Activated T-helper 1 cell treated with anti-CD3 and anti-CD28 coated beads, Interleukin-12 subunit alpha, Interleukin-12 subunit beta, Interleukin-2, Interleukin-4 antibody, amounts not matched to agents 30 ng/mL and 10 ng/mL and 1 ng/mL, durations not matched to agents 14 hours and 24 hours and 36 hours (primary cell): ENCODE measurements around the gene NKAIN2. TPM values are rescaled to one million over a fixed set of nuclear protein-coding genes. Genes with fewer than 3 reads are reported as not detected.

Experiments used
- DNase-seq: peaks from one replicate; pipeline ENCODE4 v3.0.0; 2021; ENCODE audit warnings: low spot score
- H3K27ac Mint-ChIP-seq: one replicate; pipeline ENCODE4 v1.8.0; 2021; ENCODE audit warnings: mild to moderate bottlenecking, mixed read lengths
- H3K27me3 Mint-ChIP-seq: one replicate; pipeline ENCODE4 v1.8.0; 2022; ENCODE audit warnings: mild to moderate bottlenecking, moderate library complexity, mixed read lengths; ENCODE audit not compliant: insufficient read depth
- H3K36me3 Mint-ChIP-seq: one replicate; pipeline ENCODE4 v1.8.0; 2021; ENCODE audit warnings: low read depth, mixed read lengths
- H3K4me1 Mint-ChIP-seq: one replicate; pipeline ENCODE4 v1.8.0; 2021; ENCODE audit warnings: low read depth, mixed read lengths
- H3K4me3 Mint-ChIP-seq: one replicate; pipeline ENCODE4 v1.8.0; 2021; ENCODE audit warnings: mild to moderate bottlenecking, moderate library complexity, mixed read lengths
- H3K9me3 Mint-ChIP-seq: one replicate; pipeline ENCODE4 v1.8.0; 2021; ENCODE audit warnings: mixed read lengths
- intact Hi-C: fragments of 100-400 bp; cut with micrococcal nuclease; formaldehyde crosslinking; loops from one replicate; pipeline ENCODE4 v1.15.1; 2024
- total RNA-seq: library from RNA; stranded (reverse); gene quantifications from 2 replicates; pipeline ENCODE4 v1.2.3, GENCODE V29; 2022

The NKAIN2 gene
- total RNA-seq, 1 donor from 2014 or later: not detected

DNA sequence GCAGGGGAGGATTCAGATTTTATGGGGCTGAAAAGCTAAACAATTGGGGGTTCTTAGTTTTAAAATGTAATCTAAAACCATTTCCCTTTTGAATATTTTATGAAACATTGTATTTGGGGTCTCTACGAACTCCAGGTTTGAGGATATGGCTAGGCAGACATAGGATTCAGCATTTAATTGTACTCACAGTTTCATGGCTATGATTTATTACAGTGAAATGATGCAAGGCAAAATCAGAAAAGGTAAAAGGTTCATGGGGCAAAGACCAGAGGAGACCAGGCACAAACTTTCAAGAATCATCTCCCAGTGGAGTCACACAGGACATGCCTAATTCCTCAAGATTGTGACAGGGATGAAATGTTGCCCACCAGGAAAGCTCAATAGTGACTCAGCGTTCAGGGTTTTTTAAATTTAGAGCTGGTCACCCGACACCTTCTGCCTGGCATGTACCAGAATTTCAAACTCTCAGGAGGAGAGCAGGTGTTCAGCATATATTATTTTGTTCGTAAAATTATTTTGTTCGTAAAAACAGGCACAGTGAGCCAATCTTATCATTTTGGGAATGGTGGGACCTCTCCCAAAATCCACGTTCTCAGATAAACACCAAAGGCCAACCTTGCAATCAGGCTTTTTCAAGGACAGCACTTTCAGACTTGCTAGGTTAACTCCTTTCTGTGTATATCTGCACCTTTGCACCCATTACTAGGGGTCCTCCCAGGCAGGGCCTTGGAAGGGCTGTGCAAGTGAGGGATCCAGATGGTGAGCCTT lies 270.3 kb downstream of the NKAIN2 start:
- intact Hi-C loops: no loop called here
- Mint-ChIP-seq H3K27ac (no peak overlapping the region), H3K36me3 (no peaks in the 10 kb centered on the region), H3K9me3 (no peaks in the 10 kb centered on the region), H3K27me3 (no peaks in the 10 kb centered on the region), H3K4me3 (no peak overlapping the region), H3K4me1 (no peaks in the 10 kb centered on the region)
- no peak for DNase-seq

DNA sequence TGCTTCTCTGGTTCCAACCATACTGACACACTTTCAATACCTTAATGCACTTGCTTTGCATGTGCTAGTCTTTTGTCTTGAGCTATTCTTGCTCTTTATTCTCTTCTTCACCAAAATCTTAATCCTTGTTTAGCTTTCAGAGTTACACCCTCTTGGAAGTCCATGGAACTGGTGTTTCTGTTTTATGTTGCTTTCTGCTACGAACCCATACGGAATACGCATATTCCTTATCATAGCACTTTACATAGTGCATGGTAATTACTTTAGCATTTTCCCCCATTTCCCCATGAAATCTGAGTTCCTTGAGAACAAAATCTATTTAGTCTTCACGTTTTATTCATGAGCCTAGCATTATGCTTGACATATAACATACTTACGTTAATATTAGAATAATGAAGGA lies 270.9 kb downstream of the NKAIN2 start:
- Mint-ChIP-seq H3K4me3 (no peak overlapping the region), H3K27ac (no peak overlapping the region), H3K9me3 (no peaks in the 10 kb centered on the region), H3K27me3 (no peaks in the 10 kb centered on the region), H3K4me1 (no peaks in the 10 kb centered on the region), H3K36me3 (no peaks in the 10 kb centered on the region)
- intact Hi-C loops: no loop called here
- no peak for DNase-seq

DNA sequence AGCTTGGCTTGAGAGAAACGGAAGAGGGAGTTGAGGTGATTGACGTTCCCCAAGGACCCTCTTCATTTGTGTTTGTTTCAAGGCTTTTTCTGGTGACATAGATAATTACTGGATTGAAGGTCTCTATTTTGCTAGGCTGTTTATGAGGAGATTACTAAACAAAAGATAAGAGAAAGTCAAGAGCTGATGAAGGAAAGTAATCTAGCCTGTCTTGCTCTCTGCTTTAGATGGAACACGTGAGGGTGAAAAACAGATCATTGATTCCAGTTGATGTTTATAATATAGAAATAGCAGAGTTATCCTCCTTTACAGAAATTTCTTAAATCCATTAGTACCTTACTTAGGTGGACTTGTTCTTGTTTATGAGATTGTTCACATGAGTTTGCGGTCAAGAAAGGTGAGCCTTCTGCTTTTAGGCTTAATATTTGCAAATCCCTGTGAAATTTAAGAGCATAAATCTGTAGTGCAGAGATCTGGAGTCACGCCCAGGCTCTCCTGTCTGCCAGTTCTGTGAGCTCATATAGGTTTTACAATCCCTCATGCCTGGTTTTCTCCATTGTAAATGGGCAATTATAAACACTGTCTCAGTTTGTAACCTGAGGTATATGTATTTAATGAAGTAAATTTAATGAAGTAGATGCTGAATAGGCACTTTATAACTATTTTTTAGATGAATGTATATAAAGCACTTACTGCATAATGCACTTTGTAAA lies 272.8 kb downstream of the NKAIN2 start:
- Mint-ChIP-seq H3K27me3 (no peaks in the 10 kb centered on the region), H3K9me3 (no peaks in the 10 kb centered on the region), H3K4me1 (no peaks in the 10 kb centered on the region), H3K36me3 (no peaks in the 10 kb centered on the region), H3K4me3 (no peak overlapping the region), H3K27ac (no peak overlapping the region)
- intact Hi-C loops: no loop called here
- no peak for DNase-seq

DNA sequence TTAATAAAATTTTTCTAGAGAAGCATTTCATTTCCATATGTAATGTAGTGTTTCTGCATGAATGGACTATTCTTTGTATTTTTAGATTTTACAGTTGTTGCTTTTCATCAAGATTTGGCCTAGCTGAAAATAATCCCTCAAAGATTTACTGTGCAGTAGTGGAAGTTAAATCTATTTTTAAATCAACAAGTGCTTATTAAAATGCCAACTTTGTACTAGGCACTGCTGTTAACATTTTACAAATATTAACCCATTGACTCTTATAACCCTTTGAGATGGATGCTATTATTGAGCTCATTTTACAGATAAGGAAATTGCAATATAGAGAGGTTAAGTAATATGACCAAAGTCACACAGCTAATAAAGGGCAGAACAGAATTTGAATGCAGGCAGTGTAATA lies 274.5 kb downstream of the NKAIN2 start:
- no peak for DNase-seq
- H3K4me1 Mint-ChIP-seq: no peaks in the 10 kb centered on the region
- H3K36me3 Mint-ChIP-seq: no peaks in the 10 kb centered on the region
- H3K27ac Mint-ChIP-seq: no peak overlapping the region
- no peak overlapping the region for H3K4me3 Mint-ChIP-seq
- no peaks in the 10 kb centered on the region for H3K27me3 Mint-ChIP-seq
- no peaks in the 10 kb centered on the region for H3K9me3 Mint-ChIP-seq
- intact Hi-C loops: no loop called here

DNA sequence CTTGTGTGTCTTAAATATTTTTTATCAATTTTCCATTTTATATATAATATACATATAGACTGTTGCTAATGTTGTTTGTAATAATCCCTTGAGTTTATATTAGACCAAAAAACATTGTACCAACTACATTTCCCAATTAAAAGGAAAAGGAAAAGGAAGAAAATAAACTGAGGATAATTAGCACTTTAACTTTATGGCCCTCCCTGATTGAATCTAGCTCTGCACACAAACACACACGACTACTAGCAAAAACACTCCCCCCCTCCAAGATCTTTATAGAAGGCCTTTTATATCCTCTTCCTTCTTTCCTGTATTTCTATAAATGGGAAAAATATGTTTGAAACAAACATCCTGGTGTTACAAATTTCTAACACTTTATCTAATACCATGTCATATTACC lies 276.8 kb downstream of the NKAIN2 start:
- Mint-ChIP-seq H3K36me3 (no peaks in the 10 kb centered on the region), H3K4me3 (no peak overlapping the region), H3K27ac (no peak overlapping the region), H3K4me1 (no peaks in the 10 kb centered on the region), H3K9me3 (no peaks in the 10 kb centered on the region), H3K27me3 (no peaks in the 10 kb centered on the region)
- intact Hi-C loops: no loop called here
- no peak for DNase-seq

DNA sequence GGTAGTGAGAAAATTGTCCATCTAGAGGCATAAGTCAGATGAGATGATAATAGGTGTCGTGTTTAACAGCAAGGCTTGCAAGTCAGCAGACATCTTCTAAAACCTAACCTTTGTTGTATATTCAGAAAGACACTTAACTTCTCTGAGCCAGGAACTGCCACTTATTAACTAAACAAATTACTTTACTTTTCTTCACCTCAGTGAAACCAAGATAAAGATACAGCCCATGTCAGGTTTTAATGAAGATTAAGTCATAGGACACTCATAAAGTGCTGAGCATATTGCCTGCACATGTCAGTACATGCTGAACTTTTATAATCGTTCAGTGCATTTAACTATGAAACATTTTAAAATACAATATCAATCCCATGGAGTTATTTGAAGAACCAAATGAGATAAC lies 286.8 kb downstream of the NKAIN2 start:
- intact Hi-C loops: no loop called here
- DNase-seq: no peak
- Mint-ChIP-seq H3K4me1 (no peaks in the 10 kb centered on the region), H3K27me3 (no peaks in the 10 kb centered on the region), H3K27ac (no peak overlapping the region), H3K4me3 (no peak overlapping the region), H3K9me3 (no peaks in the 10 kb centered on the region), H3K36me3 (no peaks in the 10 kb centered on the region)

DNA sequence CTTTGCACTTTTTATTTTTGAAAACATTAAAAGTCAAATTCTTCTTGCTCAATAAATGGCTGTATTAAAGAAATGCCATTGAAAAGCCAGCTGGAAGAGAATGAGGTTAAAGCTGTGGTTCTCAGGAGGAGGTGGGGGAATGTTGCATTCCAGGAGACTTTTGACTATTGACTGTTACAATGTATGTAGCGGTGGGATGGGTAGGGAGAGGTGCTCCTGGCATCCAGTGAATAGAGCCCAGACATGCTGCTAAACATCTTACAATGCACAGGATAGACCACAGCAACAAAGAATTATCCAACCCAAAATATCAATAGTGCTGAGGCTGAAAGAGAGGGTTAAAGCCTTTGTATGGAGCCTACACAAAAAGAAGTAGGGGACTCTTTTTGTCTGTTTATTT lies 295.9 kb downstream of the NKAIN2 start:
- no peak overlapping the region for H3K4me3 Mint-ChIP-seq
- H3K4me1 Mint-ChIP-seq: no peaks in the 10 kb centered on the region
- no peaks in the 10 kb centered on the region for H3K36me3 Mint-ChIP-seq
- no peaks in the 10 kb centered on the region for H3K9me3 Mint-ChIP-seq
- intact Hi-C loops: no loop called here
- H3K27me3 Mint-ChIP-seq: no peaks in the 10 kb centered on the region
- H3K27ac Mint-ChIP-seq: no peak overlapping the region
- DNase-seq: no peak

DNA sequence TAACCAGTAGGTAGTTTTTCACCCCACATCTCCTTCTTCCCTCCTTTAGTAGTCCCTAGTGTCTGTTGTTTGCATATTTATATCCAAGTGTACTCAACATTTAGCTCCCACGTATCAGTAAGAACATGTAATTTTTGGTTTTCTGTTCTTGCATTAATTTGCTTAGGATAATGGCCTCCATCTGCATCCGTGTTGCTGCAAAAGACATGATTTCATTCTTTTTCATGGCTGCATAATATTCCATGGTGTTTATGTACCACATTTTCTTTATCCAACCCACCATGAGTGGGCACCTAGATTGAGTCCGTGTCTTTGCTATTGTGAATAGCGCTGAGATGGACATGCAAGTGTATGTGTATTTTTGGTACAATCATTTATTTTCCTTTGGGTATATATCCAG lies 306.8 kb downstream of the NKAIN2 start:
- H3K36me3 Mint-ChIP-seq: no peaks in the 10 kb centered on the region
- no peaks in the 10 kb centered on the region for H3K9me3 Mint-ChIP-seq

DNA sequence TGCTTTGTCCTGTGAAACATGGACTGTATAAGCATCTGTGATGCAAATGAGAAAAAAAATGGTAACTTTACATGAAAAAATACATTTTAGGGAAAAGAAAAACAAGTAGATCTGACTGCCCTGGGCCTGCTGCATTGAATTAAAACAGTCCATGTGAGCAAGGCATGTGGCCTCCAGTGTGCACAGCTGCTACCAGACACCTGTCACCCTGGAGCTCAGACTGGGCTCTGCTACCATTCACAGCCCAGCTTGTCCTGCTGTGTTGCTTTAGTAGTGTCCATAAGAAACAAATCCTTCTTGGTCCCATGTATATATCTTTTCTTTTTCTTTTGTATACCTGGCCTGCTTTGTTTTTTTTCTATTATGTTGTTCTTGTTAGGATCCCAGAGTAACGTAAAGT lies 315.9 kb downstream of the NKAIN2 start:
- intact Hi-C loops: no loop called here
- no peak for DNase-seq
- Mint-ChIP-seq H3K27me3 (no peaks in the 10 kb centered on the region), H3K36me3 (no peaks in the 10 kb centered on the region), H3K27ac (no peak overlapping the region), H3K4me1 (no peaks in the 10 kb centered on the region), H3K4me3 (no peak overlapping the region), H3K9me3 (no peaks in the 10 kb centered on the region)

More for the DNA sequence above, 306.8 kb downstream of the NKAIN2 start:
- Mint-ChIP-seq H3K27me3 (no peaks in the 10 kb centered on the region), H3K4me3 (no peak overlapping the region), H3K27ac (no peak overlapping the region), H3K4me1 (no peaks in the 10 kb centered on the region)
- intact Hi-C loops: no loop called here
- no peak for DNase-seq

DNA sequence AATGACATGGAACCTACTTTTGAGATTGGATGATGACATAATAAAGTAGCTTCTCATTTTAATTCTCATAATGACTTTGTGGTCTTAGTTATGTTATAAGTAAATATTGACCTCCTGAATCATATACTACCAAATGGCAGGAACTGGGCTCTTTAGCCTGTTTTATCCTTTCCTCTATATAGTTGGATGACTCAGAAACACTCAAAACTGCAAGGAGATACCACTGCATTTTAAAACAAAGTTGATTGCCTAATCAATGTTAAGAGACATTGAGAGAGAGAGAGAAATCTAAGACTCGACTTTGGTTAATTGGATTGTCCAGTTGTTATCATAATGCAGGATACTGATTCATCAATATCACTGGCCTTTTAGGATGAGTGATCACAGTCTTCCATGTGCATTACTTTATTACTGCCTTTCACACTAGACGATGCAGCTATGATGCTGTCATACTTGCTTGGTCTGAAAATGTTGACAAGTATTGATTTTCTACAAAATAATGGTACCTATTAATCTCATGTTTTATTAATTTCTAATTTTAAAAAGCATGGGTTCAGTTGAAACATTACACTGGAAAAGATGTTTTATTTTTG lies 320.0 kb downstream of the NKAIN2 start:
- no peaks in the 10 kb centered on the region for H3K27me3 Mint-ChIP-seq
- DNase-seq: no peak
- H3K9me3 Mint-ChIP-seq: no peaks in the 10 kb centered on the region
- intact Hi-C loops: no loop called here
- H3K36me3 Mint-ChIP-seq: no peaks in the 10 kb centered on the region
- H3K27ac Mint-ChIP-seq: no peak overlapping the region
- H3K4me3 Mint-ChIP-seq: no peak overlapping the region
- H3K4me1 Mint-ChIP-seq: no peaks in the 10 kb centered on the region

DNA sequence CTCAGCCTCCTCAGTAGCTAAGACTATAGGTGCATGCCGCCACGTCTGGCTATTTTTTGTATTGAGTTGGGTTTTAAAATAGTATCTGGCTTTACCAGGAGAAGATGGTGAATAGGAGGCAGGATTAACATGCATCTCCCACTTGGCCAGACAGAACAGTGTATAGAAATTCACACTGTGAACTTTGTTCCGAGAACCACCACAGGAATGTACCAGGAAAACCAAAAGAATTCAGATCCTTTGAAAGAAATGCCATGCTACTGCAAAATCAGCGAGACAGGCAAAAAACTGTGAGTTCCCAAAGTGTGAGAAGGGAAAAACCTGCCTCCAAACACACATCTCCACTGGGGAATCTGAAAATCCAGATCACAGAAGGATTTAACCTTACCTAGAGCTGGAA lies 327.6 kb downstream of the NKAIN2 start:
- no peaks in the 10 kb centered on the region for H3K27me3 Mint-ChIP-seq
- no peak for DNase-seq
- no peaks in the 10 kb centered on the region for H3K9me3 Mint-ChIP-seq
- H3K4me3 Mint-ChIP-seq: no peak overlapping the region
- H3K4me1 Mint-ChIP-seq: no peaks in the 10 kb centered on the region
- no peak overlapping the region for H3K27ac Mint-ChIP-seq
- intact Hi-C loops: no loop called here
- no peaks in the 10 kb centered on the region for H3K36me3 Mint-ChIP-seq

DNA sequence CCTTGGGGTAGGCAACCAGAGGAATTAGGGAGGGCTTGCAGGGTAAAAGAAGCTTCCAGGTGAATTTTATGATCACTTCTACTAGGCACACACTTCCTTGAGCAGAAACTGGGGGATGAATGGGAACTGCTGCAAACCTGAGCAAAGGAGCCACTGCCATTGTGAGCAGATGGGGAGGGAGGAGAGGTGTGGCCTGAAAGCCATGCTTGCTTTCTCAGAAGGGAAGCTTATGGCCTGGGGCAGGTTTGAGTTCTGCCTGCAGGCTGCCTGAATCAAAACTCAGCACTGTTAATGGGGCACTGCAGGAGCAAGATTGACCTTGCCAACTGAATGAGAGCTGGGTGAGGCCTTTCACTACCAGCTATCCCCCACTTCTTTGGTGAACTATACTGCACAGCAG lies 328.1 kb downstream of the NKAIN2 start:
- no peak overlapping the region for H3K27ac Mint-ChIP-seq
- no peak for DNase-seq
- H3K4me3 Mint-ChIP-seq: no peak overlapping the region
- H3K9me3 Mint-ChIP-seq: no peaks in the 10 kb centered on the region
- no peaks in the 10 kb centered on the region for H3K27me3 Mint-ChIP-seq
- intact Hi-C loops: no loop called here
- no peaks in the 10 kb centered on the region for H3K36me3 Mint-ChIP-seq
- no peaks in the 10 kb centered on the region for H3K4me1 Mint-ChIP-seq

DNA sequence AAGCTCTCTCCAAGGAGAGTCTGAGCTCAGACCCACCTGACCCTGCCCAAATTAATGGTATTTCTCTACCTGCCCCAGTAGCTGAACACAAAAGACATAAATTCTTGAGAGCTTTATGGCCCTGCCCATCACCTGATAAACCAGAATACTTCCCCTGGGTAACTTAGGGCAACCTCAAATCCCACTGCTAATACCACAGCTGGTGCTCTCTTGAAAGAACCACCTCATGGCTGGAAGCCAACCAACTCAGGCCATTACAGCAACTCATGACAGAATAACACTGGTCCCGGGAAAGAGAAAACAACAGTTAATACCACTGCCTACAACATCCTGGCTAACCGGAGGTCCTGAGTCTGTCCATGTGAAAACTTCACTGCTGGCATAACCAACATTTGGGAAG lies 328.6 kb downstream of the NKAIN2 start:
- intact Hi-C loops: no loop called here

More for the DNA sequence above, 328.6 kb downstream of the NKAIN2 start:
- H3K4me3 Mint-ChIP-seq: no peak overlapping the region
- H3K4me1 Mint-ChIP-seq: no peaks in the 10 kb centered on the region
- H3K36me3 Mint-ChIP-seq: no peaks in the 10 kb centered on the region
- no peaks in the 10 kb centered on the region for H3K9me3 Mint-ChIP-seq
- no peak for DNase-seq
- no peaks in the 10 kb centered on the region for H3K27me3 Mint-ChIP-seq
- H3K27ac Mint-ChIP-seq: no peak overlapping the region
